Mucosa of rectum (tissue), 2 donors: ENCODE results near the gene LUZP2.

Source experiments
- H3K27ac ChIP-seq, 2 donors: one replicate each; pipeline ENCODE4 v1.7.0; 2013; ENCODE audit warnings: inconsistent platforms in 2 of 2, low read depth in 2 of 2, low read length in 2 of 2
- H3K27me3 ChIP-seq, 2 donors: one replicate each; pipeline ENCODE4 v1.7.0; 2013; ENCODE audit warnings: low read length in 2 of 2; ENCODE audit not compliant: control insufficient read depth in 2 of 2, insufficient read depth in 2 of 2
- H3K36me3 ChIP-seq, 2 donors: one replicate each; pipeline ENCODE4 v1.7.0; 2013; ENCODE audit warnings: low read length in 2 of 2; ENCODE audit not compliant: control insufficient read depth in 2 of 2, insufficient read depth in 2 of 2
- H3K4me1 ChIP-seq, 2 donors: one replicate each; pipeline ENCODE4 v1.7.0; 2013; ENCODE audit warnings: low read length in 2 of 2, mild to moderate bottlenecking in 1 of 2; ENCODE audit not compliant: control insufficient read depth in 2 of 2, insufficient read depth in 2 of 2
- H3K4me3 ChIP-seq, 2 donors: one replicate each; pipeline ENCODE4 v1.7.0; 2013; ENCODE audit warnings: low read length in 2 of 2
- H3K9ac ChIP-seq, 2 donors: one replicate each; pipeline ENCODE4 v1.7.0; 2013; ENCODE audit warnings: low read length in 2 of 2, low read depth in 1 of 2, mild to moderate bottlenecking in 1 of 2
- H3K9me3 ChIP-seq, 2 donors: one replicate each; pipeline ENCODE4 v1.7.0; 2013; ENCODE audit warnings: low read length in 2 of 2; ENCODE audit not compliant: control insufficient read depth in 2 of 2
- donor health status: healthy.
- donor health status: Normal muscosa, but diverticular disease.

The LUZP2 gene

DNA sequence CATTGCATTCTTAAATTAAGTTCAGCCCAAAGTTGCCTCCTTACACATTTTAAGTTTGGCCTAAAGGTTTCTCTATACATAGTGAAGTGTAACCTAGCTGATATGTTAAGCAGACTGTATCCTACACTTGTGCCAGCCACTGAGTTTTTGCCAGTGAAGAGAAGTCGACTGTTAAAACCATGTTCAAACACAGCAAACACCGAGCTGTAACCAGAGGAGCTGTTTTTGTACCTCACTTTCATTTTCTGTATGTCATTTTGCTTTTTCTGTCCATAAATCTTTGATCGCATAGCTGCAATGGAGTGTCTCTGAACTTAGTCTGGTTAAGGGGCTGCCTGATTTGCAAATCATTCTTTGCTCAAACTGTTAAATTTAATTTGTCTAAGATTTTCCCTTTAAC is 403.7 kb downstream of the LUZP2 start:
- H3K9me3 ChIP-seq: no peaks in the 10 kb centered on the region
- no peaks in the 10 kb centered on the region for H3K27me3 ChIP-seq
- no peak overlapping the region for H3K9ac ChIP-seq
- no peaks in the 10 kb centered on the region for H3K4me1 ChIP-seq
- no peaks in the 10 kb centered on the region for H3K36me3 ChIP-seq
- no peak overlapping the region for H3K4me3 ChIP-seq
- no peak overlapping the region for H3K27ac ChIP-seq

DNA sequence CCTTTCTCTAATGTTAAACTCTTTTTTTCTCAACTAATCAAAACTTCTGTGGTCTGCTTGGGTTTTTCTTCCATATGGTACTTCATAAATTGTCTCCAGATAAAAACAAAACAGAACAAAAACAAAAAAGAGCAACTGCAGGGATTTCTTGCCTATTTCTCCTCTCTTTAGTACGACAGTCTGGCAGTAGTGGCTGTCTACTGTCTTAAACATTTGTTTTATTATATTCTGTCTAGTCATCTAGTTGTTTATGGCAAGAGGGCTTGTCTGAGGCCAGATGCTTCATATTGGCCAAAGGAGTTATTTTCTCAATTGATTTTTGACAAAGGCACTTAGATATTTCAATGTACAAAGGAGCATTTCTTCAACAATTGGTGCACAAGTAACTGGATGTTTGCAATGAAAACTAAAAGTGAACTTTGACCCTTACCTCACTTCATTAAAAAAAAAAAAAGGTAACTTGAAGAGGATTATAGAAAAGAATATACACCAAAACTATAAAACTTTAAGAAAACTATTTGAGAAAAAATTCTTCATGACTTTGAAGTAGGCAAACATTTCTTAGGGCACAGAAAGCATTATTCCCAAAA is 404.2 kb downstream of the LUZP2 start:
- H3K4me3 ChIP-seq: no peak overlapping the region

DNA sequence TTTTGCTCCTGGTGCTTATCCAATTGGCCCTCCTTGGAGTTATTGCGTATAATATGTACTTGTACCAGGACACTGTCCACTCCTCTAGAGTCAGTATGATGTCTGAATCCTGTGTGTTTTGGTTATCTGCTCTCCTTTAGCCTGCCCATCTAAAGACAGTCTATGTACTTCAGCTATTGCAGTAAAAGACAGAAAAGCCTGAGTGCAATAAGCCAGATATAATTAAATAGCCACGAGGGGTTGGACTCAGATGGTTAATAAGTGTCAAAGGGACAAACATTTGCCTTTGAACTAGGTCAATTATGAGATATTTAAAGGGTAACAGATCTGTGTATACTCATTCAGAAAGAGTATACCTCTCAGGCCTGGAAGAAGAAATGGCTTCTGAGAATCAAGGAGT is 406.7 kb downstream of the LUZP2 start:
- Histone ChIP-seq H3K4me3 (no peak overlapping the region), H3K27ac (no peak overlapping the region), H3K4me1 (no peaks in the 10 kb centered on the region), H3K9ac (no peak overlapping the region), H3K27me3 (no peaks in the 10 kb centered on the region), H3K9me3 (no peaks in the 10 kb centered on the region), H3K36me3 (no peaks in the 10 kb centered on the region)

More for the DNA sequence above, 404.2 kb downstream of the LUZP2 start:
- Histone ChIP-seq H3K36me3 (no peaks in the 10 kb centered on the region), H3K27ac (no peak overlapping the region), H3K9me3 (no peaks in the 10 kb centered on the region), H3K27me3 (no peaks in the 10 kb centered on the region), H3K4me1 (no peaks in the 10 kb centered on the region), H3K9ac (no peak overlapping the region)

DNA sequence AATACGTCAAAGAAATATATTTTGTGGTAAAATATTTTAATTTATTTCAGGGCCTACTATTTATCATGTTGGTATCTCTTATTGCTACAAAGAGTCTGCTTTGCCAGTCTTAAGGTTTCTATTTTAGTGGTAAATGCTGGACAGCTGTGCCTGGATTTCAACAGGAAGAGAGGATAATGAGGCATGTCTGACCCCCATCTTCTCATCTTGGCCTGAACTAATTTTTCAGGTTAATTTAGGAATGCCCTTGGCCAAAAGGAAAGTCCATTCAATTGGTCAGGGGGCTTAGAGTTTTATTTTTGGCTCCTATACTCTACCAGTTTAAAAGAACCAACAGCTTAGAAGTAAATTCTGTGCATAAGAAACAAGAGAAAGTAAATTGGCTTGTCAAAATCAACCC is 428.2 kb downstream of the LUZP2 start:
- H3K9ac ChIP-seq: no peak overlapping the region
- H3K4me1 ChIP-seq: no peaks in the 10 kb centered on the region
- no peaks in the 10 kb centered on the region for H3K9me3 ChIP-seq
- H3K36me3 ChIP-seq: no peaks in the 10 kb centered on the region
- no peaks in the 10 kb centered on the region for H3K27me3 ChIP-seq
- H3K4me3 ChIP-seq: no peak overlapping the region
- no peak overlapping the region for H3K27ac ChIP-seq

DNA sequence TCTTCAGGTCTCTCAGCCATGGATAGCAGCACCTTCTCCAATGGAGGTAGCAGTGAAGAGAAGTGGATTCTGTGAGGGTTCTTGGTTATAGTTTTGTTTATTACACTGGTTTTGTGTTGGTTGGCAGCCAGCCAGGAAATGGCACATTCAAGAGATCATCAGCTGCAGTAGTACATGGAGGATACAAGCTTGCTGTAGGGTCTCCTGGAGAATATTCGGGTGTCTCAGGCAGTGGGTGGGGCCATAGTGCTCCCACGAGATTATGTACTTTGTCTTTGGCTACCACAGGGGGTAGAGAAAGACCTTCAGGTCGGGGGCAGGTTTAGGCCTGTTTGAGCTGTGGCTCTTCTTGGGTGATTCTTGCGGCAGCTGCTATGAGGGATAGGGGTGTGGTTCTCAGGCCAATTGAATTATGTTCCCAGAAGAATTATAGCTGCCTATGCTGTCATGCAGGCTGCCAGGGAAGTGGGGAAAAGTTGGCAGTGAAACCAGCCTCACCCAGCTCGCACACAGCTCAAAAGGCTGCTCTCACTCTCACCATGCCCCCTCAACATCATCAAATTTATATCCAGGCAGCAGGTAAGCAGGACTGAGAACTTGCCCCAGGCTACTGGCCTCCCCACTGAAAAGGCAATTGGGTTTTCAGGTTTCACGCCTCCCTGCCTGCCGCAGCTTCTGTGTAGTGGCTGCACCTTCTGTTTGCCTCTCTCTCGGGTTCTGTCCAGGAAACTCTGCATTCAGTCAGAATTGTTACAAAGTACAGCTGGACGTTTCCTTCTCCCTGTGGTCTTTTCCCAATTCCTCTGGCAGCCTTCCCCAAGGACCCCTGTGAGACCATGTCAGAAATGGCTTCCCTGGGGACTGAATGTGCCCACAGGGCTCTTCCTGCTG is 435.5 kb downstream of the LUZP2 start:
- peak overlapping the region in 1 of 2 donors; percentile 49 for H3K9ac ChIP-seq
- H3K27me3 ChIP-seq: no peaks in the 10 kb centered on the region
- H3K4me1 ChIP-seq: peaks cover 3 to 8% of the 10 kb centered on the region in 2 donors
- no peaks in the 10 kb centered on the region for H3K9me3 ChIP-seq
- no peaks in the 10 kb centered on the region for H3K36me3 ChIP-seq
- peak overlapping the region; percentile 30 to 64 for H3K4me3 ChIP-seq
- H3K27ac ChIP-seq: peak overlapping the region; percentile 4 to 57

DNA sequence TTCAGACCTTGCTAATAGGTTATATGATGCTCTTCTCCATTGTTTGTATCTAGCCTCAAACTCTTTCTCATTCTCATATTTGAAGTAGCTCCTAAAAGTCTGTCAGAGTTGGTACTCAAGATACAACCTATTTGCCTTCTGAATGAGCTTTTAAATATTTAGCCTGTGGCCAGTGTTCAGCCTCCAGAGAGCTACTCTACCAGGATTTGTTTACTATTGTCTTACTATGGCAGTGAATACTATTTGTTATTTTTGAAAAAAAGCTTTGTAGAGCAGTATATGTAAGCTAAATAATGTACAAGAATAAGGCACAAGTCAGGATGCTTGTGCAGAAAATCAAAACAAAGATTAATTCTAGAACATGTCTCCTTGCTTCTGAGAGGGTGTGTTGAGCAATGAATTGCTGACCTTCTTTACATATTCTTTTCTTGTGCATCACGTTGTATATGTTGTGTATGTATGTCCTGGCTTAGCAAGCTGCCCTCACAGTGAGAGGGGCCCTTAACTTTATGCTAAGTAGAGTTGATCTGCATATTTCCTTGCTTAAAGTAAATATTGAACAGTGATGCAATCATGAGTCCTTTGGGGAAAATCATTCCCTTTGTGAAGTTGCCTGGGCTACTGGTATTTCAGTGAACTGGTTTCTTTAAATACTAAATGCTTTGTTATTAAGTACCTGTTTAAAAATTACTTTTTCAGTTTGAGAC is 438.0 kb downstream of the LUZP2 start:
- no peaks in the 10 kb centered on the region for H3K27me3 ChIP-seq
- peaks cover 3 to 8% of the 10 kb centered on the region in 2 donors for H3K4me1 ChIP-seq
- no peak overlapping the region for H3K27ac ChIP-seq
- H3K36me3 ChIP-seq: no peaks in the 10 kb centered on the region
- H3K9me3 ChIP-seq: no peaks in the 10 kb centered on the region
- no peak overlapping the region for H3K4me3 ChIP-seq
- H3K9ac ChIP-seq: no peak overlapping the region

DNA sequence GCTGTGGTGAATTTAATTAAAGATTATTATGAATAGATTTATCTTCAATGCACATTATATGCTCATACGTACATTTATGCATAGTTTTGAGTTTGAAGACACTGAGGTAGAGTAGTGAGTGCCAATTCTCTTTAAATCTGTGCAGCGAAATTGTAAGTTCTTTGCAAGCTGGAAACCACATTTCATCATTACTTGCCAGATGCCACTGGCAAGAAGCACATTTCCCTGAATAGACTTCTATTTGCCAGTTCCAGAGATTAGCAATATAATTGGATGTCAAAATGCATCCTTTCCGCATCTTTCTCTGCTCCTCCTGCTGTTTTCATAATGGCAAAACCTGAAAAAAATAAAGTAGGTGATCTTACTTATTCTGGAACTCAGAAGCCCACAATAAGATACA is 448.0 kb downstream of the LUZP2 start:
- no peak overlapping the region for H3K27ac ChIP-seq
- no peaks in the 10 kb centered on the region for H3K4me1 ChIP-seq
- H3K27me3 ChIP-seq: no peaks in the 10 kb centered on the region
- H3K9ac ChIP-seq: no peak overlapping the region
- H3K36me3 ChIP-seq: no peaks in the 10 kb centered on the region
- no peak overlapping the region for H3K4me3 ChIP-seq
- no peaks in the 10 kb centered on the region for H3K9me3 ChIP-seq

DNA sequence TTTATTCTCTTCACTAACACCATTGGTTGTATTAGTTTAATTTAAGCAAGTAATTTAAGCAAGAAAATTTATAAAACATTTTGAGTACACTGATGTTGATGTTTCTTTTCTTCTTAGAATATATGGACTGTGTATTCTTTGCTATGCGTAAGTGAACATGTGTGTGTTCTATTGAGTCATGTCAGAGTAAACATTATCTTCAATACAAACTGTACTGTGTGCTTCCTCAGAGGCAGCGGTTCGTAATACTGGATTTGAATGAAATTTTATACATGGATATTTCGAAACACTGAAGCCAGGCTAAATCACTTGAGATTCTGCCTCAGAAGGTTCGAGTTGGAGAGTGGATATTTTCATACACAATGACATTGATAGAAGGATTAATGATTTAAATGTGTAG is 452.6 kb downstream of the LUZP2 start:
- Histone ChIP-seq H3K4me1 (no peaks in the 10 kb centered on the region), H3K27me3 (no peaks in the 10 kb centered on the region), H3K36me3 (no peaks in the 10 kb centered on the region), H3K9ac (no peak overlapping the region), H3K27ac (no peak overlapping the region), H3K4me3 (no peak overlapping the region), H3K9me3 (no peaks in the 10 kb centered on the region)

DNA sequence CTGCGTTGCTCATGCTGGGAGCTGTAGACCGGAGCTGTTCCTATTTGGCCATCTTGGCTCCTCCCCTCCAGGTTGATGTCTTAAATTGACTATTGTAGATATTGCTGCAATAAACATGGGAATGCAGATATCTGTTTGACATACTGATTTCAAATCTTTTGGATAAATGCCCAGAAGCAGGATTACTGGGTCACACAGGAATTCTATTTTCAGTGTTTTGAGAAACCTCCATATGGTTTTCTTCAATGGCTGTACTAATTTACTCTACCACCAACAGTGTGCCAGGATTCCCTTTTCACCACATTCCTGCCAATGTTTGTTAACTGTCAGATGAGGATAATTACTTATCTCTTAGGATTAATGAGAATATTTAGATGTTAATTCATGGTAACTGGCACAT is 467.0 kb downstream of the LUZP2 start:
- no peak overlapping the region for H3K27ac ChIP-seq
- no peaks in the 10 kb centered on the region for H3K27me3 ChIP-seq
- H3K9me3 ChIP-seq: no peaks in the 10 kb centered on the region
- H3K36me3 ChIP-seq: no peaks in the 10 kb centered on the region
- H3K9ac ChIP-seq: no peak overlapping the region
- H3K4me3 ChIP-seq: no peak overlapping the region
- H3K4me1 ChIP-seq: no peaks in the 10 kb centered on the region

DNA sequence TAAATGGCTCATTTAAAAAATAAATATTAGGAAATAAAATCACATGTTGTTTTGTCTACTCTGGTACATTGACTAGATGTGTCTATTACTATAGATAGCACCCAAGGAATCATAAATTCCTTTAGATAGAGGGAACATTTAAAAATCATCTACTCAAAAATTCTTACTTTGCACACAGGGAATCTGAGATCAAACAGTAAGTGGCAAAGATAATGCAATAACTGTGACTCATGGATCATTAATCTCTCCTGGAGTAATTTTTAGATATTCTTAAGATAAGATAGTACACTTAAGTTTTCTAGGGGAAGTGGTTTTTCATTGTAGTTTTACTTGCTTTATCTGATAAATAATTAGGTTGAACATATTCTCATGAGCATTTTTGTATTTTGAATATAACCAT is 468.9 kb downstream of the LUZP2 start:
- no peak overlapping the region for H3K27ac ChIP-seq
- no peaks in the 10 kb centered on the region for H3K27me3 ChIP-seq
- no peaks in the 10 kb centered on the region for H3K4me1 ChIP-seq
- H3K9ac ChIP-seq: no peak overlapping the region
- no peak overlapping the region for H3K4me3 ChIP-seq
- H3K36me3 ChIP-seq: no peaks in the 10 kb centered on the region
- H3K9me3 ChIP-seq: no peaks in the 10 kb centered on the region
